Activated T-helper 17 cell treated with anti-CD3 and anti-CD28 coated beads, Interleukin-2, amount 50 U/mL, for 72 hours (primary cell): ENCODE data around the gene STMP1. TPM values are rescaled to one million over a fixed set of nuclear protein-coding genes. Genes with fewer than 3 reads are reported as not detected.
"Not testable (repeated sequence)": the region's sequence is repeated elsewhere in the genome, so short reads cannot be mapped to it uniquely, and the experiment has no call there.

ENCODE experiments used
- ATAC-seq: fragments of 150-1000 bp; cut with Tn5 transposase; replicated peaks from 2 replicates; pipeline ENCODE4 v1.10.0; 2021; ENCODE audit warnings: mild to moderate bottlenecking, moderate library complexity
- H3K27ac Mint-ChIP-seq: one replicate; pipeline ENCODE4 v1.8.0; 2022; ENCODE audit warnings: mixed read lengths
- H3K27me3 Mint-ChIP-seq: one replicate; pipeline ENCODE4 v1.8.0; 2022; ENCODE audit warnings: mixed read lengths
- H3K36me3 Mint-ChIP-seq: one replicate; pipeline ENCODE4 v1.8.0; 2022; ENCODE audit warnings: low read depth, mild to moderate bottlenecking, mixed read lengths
- H3K4me1 Mint-ChIP-seq: one replicate; pipeline ENCODE4 v1.8.0; 2022; ENCODE audit warnings: mixed read lengths
- H3K4me3 Mint-ChIP-seq: one replicate; pipeline ENCODE4 v1.8.0; 2022; ENCODE audit warnings: mild to moderate bottlenecking, mixed read lengths
- H3K9me3 Mint-ChIP-seq: one replicate; pipeline ENCODE4 v1.8.0; 2022; ENCODE audit warnings: mixed read lengths
- total RNA-seq, 2 donors: library from RNA; stranded (reverse); gene quantifications; one replicate each; pipeline ENCODE4 v1.2.3, GENCODE V29; 2022

STMP1 gene
- total RNA-seq, 2 donors from 2014 or later = 10.5 to 11.1 TPM

GRCh38 chr7:135650831-135651573, 11.3 kb upstream of the STMP1 start:
- peaks cover 39% of the 10 kb centered on the region for H3K36me3 Mint-ChIP-seq
- no peaks in the 10 kb centered on the region for H3K27me3 Mint-ChIP-seq
- no peak for ATAC-seq
- H3K27ac Mint-ChIP-seq = no peak overlapping the region
- no peaks in the 10 kb centered on the region for H3K4me1 Mint-ChIP-seq
- H3K4me3 Mint-ChIP-seq = no peak overlapping the region
- no peaks in the 10 kb centered on the region for H3K9me3 Mint-ChIP-seq

GRCh38 chr7:135653340-135654080, 8.8 kb upstream of the STMP1 start:
- no peak for ATAC-seq
- H3K4me1 Mint-ChIP-seq = no peaks in the 10 kb centered on the region
- H3K36me3 Mint-ChIP-seq = peaks cover 15% of the 10 kb centered on the region
- H3K9me3 Mint-ChIP-seq = no peaks in the 10 kb centered on the region
- no peak overlapping the region for H3K4me3 Mint-ChIP-seq
- no peaks in the 10 kb centered on the region for H3K27me3 Mint-ChIP-seq
- no peak overlapping the region for H3K27ac Mint-ChIP-seq

GRCh38 chr7:135658564-135658963, 3.8 kb upstream of the STMP1 start:
- Mint-ChIP-seq H3K27me3 (no peaks in the 10 kb centered on the region), H3K4me3 (no peak overlapping the region), H3K4me1 (peaks cover 7% of the 10 kb centered on the region), H3K36me3 (peaks cover 4% of the 10 kb centered on the region), H3K9me3 (no peaks in the 10 kb centered on the region), H3K27ac (no peak overlapping the region)
- no peak for ATAC-seq

- H3K36me3 Mint-ChIP-seq = peaks cover 4% of the 10 kb centered on the region
- no peaks in the 10 kb centered on the region for H3K9me3 Mint-ChIP-seq
- ATAC-seq = no peak
- no peak overlapping the region for H3K4me3 Mint-ChIP-seq
- peaks cover 12% of the 10 kb centered on the region for H3K4me1 Mint-ChIP-seq
- H3K27ac Mint-ChIP-seq = no peak overlapping the region
- H3K27me3 Mint-ChIP-seq = no peaks in the 10 kb centered on the region
Observed at GRCh38 chr7:135659159-135659846, 3.0 kb upstream of the STMP1 start.

GRCh38 chr7:135661311-135662122, 797 bp upstream of the STMP1 start:
- H3K4me1 Mint-ChIP-seq = peaks cover 17% of the 10 kb centered on the region
- no peaks in the 10 kb centered on the region for H3K27me3 Mint-ChIP-seq
- peak overlapping the region; percentile 99 for H3K27ac Mint-ChIP-seq
- H3K4me3 Mint-ChIP-seq = peak overlapping the region; percentile 100
- H3K9me3 Mint-ChIP-seq = no peaks in the 10 kb centered on the region
- peaks cover 9% of the 10 kb centered on the region for H3K36me3 Mint-ChIP-seq
- no peak for ATAC-seq

- no peak for ATAC-seq
- peak overlapping the region; percentile 99 for H3K27ac Mint-ChIP-seq
- H3K4me1 Mint-ChIP-seq = peaks cover 22% of the 10 kb centered on the region
- H3K9me3 Mint-ChIP-seq = no peaks in the 10 kb centered on the region
- no peaks in the 10 kb centered on the region for H3K27me3 Mint-ChIP-seq
- peak overlapping the region; percentile 100 for H3K4me3 Mint-ChIP-seq
- peaks cover 13% of the 10 kb centered on the region for H3K36me3 Mint-ChIP-seq
Observed at GRCh38 chr7:135662123-135662372, 266 bp upstream of the STMP1 start.

GRCh38 chr7:135664046-135664589, 1.8 kb downstream of the STMP1 start:
- no peaks in the 10 kb centered on the region for H3K27me3 Mint-ChIP-seq
- H3K36me3 Mint-ChIP-seq = peaks cover 18% of the 10 kb centered on the region
- H3K9me3 Mint-ChIP-seq = no peaks in the 10 kb centered on the region
- H3K27ac Mint-ChIP-seq = peak overlapping the region; percentile 83
- H3K4me3 Mint-ChIP-seq = peak overlapping the region; percentile 100
- ATAC-seq = peak; percentile 67
- H3K4me1 Mint-ChIP-seq = peaks cover 34% of the 10 kb centered on the region

- Mint-ChIP-seq H3K27ac (peak overlapping the region; percentile 83), H3K27me3 (no peaks in the 10 kb centered on the region), H3K4me1 (peaks cover 40% of the 10 kb centered on the region), H3K9me3 (no peaks in the 10 kb centered on the region), H3K36me3 (peaks cover 18% of the 10 kb centered on the region), H3K4me3 (peak overlapping the region; percentile 100)
- ATAC-seq = no peak
Observed at GRCh38 chr7:135665042-135665441, 2.7 kb downstream of the STMP1 start.

- Mint-ChIP-seq H3K4me1 (peaks cover 41% of the 10 kb centered on the region), H3K27me3 (no peaks in the 10 kb centered on the region), H3K4me3 (no peak overlapping the region), H3K36me3 (peaks cover 18% of the 10 kb centered on the region), H3K27ac (no peak overlapping the region), H3K9me3 (no peaks in the 10 kb centered on the region)
- no peak for ATAC-seq
Observed at GRCh38 chr7:135666156-135666555, 3.8 kb downstream of the STMP1 start.

- Mint-ChIP-seq H3K27ac (no peak overlapping the region), H3K27me3 (no peaks in the 10 kb centered on the region), H3K4me1 (peaks cover 37% of the 10 kb centered on the region), H3K9me3 (no peaks in the 10 kb centered on the region), H3K4me3 (no peak overlapping the region), H3K36me3 (peaks cover 18% of the 10 kb centered on the region)
- ATAC-seq = no peak
Observed at GRCh38 chr7:135666846-135667245, 4.5 kb downstream of the STMP1 start.

- not testable (repeated sequence) for H3K27ac Mint-ChIP-seq, H3K4me3 Mint-ChIP-seq, H3K9me3 Mint-ChIP-seq, H3K27me3 Mint-ChIP-seq, ATAC-seq
- H3K36me3 Mint-ChIP-seq = peaks cover 20% of the 10 kb centered on the region
- H3K4me1 Mint-ChIP-seq = peaks cover 36% of the 10 kb centered on the region
Observed at GRCh38 chr7:135667626-135668025, 5.3 kb downstream of the STMP1 start.

GRCh38 chr7:135668852-135669395, 6.6 kb downstream of the STMP1 start:
- not testable (repeated sequence) for H3K9me3 Mint-ChIP-seq, H3K27ac Mint-ChIP-seq, H3K27me3 Mint-ChIP-seq, H3K4me3 Mint-ChIP-seq, ATAC-seq
- H3K36me3 Mint-ChIP-seq = peaks cover 30% of the 10 kb centered on the region
- peaks cover 36% of the 10 kb centered on the region for H3K4me1 Mint-ChIP-seq

GRCh38 chr7:135669774-135670173, 7.5 kb downstream of the STMP1 start:
- Mint-ChIP-seq H3K27ac (no peak overlapping the region), H3K27me3 (no peaks in the 10 kb centered on the region), H3K36me3 (peaks cover 38% of the 10 kb centered on the region), H3K4me1 (peaks cover 34% of the 10 kb centered on the region), H3K9me3 (no peaks in the 10 kb centered on the region), H3K4me3 (no peak overlapping the region)
- no peak for ATAC-seq

GRCh38 chr7:135670179-135670578, 7.9 kb downstream of the STMP1 start:
- Mint-ChIP-seq H3K27me3 (no peaks in the 10 kb centered on the region), H3K27ac (no peak overlapping the region), H3K9me3 (no peaks in the 10 kb centered on the region), H3K36me3 (peaks cover 42% of the 10 kb centered on the region), H3K4me3 (no peak overlapping the region), H3K4me1 (peaks cover 34% of the 10 kb centered on the region)
- no peak for ATAC-seq
